H54 (cell line): Measurements from ENCODE around the gene FOCAD.

Experiments
- DNase-seq: peaks from one replicate; pipeline ENCODE4 v3.0.0; 2011; ENCODE audit warnings: low spot score, mixed read lengths; ENCODE audit not compliant: insufficient read length
- FAIRE-seq: peaks from 3 replicates; lab custom pipeline; 2011; peaks lifted over from hg19 to GRCh38; lab: Jason Lieb, UNC
- POLR2A ChIP-seq: IDR thresholded peaks from 2 replicates; pipeline ENCODE4 v1.6.1; 2011; ENCODE audit warnings: low read depth, mild to moderate bottlenecking, low read length

Gene FOCAD

GRCh38 chr9:20697021-20697719 is 13.1 kb downstream of the FOCAD start:
- FAIRE-seq (peak; percentile 11), DNase-seq (no peak)
- no peak for TF ChIP-seq POLR2A

GRCh38 chr9:20698782-20699181 is 14.7 kb downstream of the FOCAD start:
- FAIRE-seq (peak; percentile 30), DNase-seq (no peak)
- no peak for TF ChIP-seq POLR2A

GRCh38 chr9:20701060-20701459 is 17.0 kb downstream of the FOCAD start:
- TF ChIP-seq POLR2A, result no peak
- DNase-seq, result no peak
- FAIRE-seq, result peak; percentile 82

GRCh38 chr9:20702570-20702969 is 18.5 kb downstream of the FOCAD start:
- no peak for FAIRE-seq
- DNase-seq, result no peak
- TF ChIP-seq POLR2A, result no peak

GRCh38 chr9:20703146-20703545 is 19.1 kb downstream of the FOCAD start:
- FAIRE-seq (no peak), DNase-seq (no peak)
- TF ChIP-seq POLR2A, result no peak

GRCh38 chr9:20707708-20708107 is 23.6 kb downstream of the FOCAD start:
- TF ChIP-seq POLR2A, result no peak
- DNase-seq (no peak), FAIRE-seq (no peak)

GRCh38 chr9:20713172-20713571 is 29.1 kb downstream of the FOCAD start:
- no peak for DNase-seq
- TF ChIP-seq POLR2A, result no peak
- no peak for FAIRE-seq

GRCh38 chr9:20714442-20715415 is 30.7 kb downstream of the FOCAD start:
- DNase-seq (no peak), FAIRE-seq (no peak)
- TF ChIP-seq POLR2A, result no peak

DNA sequence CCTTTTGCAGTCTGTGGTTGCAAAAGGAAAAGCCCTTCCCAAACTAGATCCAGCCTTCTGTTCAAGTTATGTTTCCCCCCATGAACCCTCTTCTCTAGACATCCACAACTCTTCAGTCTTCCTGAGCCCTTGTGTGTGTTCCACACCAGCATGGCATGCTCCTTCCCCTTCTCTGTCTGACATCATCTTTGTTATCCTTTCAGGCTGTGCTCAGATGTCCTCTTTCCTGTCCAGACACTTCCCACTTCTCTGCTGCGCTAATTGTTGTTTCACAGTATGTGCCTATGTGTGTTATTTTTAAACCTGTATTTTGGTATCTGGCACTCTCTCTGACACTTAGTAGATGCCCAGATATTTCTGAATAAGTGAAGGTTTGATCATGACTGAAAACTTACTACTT is 38.2 kb downstream of the FOCAD start:
- TF ChIP-seq POLR2A, result no peak
- no peak for DNase-seq
- FAIRE-seq, result peak; percentile 45

GRCh38 chr9:20725675-20726074 is 41.6 kb downstream of the FOCAD start:
- TF ChIP-seq POLR2A, result no peak
- DNase-seq (no peak), FAIRE-seq (no peak)

GRCh38 chr9:20726144-20726543 is 42.1 kb downstream of the FOCAD start:
- DNase-seq, result no peak
- no peak for TF ChIP-seq POLR2A
- no peak for FAIRE-seq

DNA sequence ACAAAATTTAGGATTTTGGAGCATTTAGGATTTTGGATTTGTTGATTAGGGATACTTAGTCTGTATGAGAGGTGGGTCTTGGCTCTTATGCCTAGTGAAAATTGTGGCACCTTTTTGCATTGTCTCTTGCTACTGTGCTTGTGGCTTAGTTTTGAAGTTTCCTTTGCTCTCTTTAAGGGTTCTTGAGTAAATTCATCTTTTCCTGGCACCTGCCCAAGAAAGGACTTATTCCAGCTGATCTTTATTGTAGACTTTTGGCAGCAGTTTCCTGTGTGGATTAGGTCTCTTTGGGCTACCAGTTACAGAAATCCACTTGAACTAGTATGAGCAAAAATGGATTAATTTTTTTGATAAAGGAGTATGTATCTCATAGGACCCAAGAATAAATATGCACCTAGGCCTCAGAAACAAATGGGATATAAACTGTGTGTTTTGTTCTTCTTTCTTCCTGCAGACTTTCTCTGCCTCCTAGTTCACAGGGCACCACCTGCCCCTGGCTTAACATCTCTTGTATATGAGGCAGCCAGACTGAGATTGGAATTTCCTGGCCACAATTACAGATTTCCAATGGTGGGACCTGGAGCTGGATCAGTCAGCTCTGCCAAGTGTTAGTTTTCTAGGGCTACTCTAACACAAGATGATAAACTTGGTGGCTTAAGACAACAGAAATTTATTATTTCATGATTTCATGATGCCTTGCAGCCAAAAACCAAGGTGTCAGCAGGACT is 44.6 kb downstream of the FOCAD start:
- DNase-seq (no peak), FAIRE-seq (peak; percentile 50)
- no peak for TF ChIP-seq POLR2A

- TF ChIP-seq POLR2A, result no peak
- peak; percentile 83 for FAIRE-seq
- no peak for DNase-seq
These were observed 45.5 kb downstream of the FOCAD start for GRCh38 chr9:20729523-20729922.

DNA sequence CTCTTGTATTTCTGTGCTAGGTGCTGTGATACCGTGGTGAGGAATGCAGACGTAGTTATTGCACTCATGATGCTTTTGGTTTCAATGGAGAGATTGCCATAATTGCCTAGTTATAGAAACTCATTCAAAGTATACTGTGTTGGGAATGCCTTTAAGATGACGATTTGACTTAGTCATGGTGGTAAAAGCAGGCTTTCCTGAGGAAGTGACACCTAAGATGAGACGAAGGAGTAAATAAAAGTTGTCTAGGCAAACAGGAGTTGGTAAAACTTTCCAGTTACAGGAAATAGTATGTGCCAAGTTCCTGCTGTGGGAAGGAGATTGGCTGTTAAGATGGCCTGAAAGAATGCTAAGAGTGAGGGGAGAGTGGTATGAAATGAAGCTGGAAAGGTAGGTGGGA is 48.1 kb downstream of the FOCAD start:
- peak; percentile 91 for FAIRE-seq
- TF ChIP-seq POLR2A, result no peak
- peak; percentile 18 for DNase-seq

DNA sequence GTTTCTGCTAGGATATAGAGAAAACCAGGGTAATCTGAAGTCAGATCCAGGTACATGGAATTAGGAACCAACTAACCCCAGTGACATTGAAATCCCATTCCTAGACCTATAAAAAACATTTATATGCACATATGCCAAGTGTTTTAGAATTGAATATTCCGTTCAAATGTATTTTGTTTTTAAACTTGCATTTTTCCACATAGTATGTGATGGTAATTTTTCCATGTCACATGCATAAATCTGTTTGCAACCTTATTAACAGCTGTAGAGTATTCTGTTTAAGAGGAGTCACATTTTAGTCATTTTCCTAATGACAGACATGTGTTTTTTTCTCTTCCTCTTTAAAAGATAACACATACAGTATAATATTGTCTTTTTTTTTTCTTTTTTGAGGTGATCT is 50.2 kb downstream of the FOCAD start:
- DNase-seq, result no peak
- no peak for FAIRE-seq

More for the DNA sequence above, 50.2 kb downstream of the FOCAD start:
- no peak for TF ChIP-seq POLR2A
